SU-DHL-6 (cell line): Measurements from ENCODE around the gene RRAD.

Source experiments
- EZH2phosphoT487 ChIP-seq: fragments of 200-600 bp; sonication (generic), shearing (Covaris generic); conservative IDR thresholded peaks from 2 replicates; pipeline ENCODE4 v1.6.1; 2018; ENCODE audit warnings: mild to moderate bottlenecking, antibody characterized with exemption, low read length, moderate library complexity, mixed read lengths
- TF ChIP-seq, protein P1 (sequence below): fragments of 200-600 bp; sonication (generic); IDR thresholded peaks from one replicate; pipeline ENCODE4 v1.5.1; 2017; ENCODE audit warnings: antibody characterized with exemption, mild to moderate bottlenecking, low read length, moderate library complexity; ENCODE audit not compliant: insufficient read depth, poor library complexity, severe bottlenecking

DNA sequence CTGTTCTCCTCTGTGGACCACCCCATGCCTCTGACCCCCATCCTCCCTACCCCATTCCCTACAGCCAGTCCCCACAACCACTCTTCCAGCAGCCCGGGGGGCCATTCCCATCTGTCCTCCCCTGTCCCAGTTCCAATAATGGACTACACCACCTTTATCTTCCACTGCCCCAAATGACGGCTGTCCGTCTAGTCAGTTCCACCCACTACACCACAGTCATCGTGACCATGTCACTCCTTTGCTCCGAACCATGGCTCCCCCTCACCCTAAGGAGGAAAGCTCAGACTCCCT lies 29.7 kb downstream of the RRAD start:
- TF ChIP-seq, protein P1, sequence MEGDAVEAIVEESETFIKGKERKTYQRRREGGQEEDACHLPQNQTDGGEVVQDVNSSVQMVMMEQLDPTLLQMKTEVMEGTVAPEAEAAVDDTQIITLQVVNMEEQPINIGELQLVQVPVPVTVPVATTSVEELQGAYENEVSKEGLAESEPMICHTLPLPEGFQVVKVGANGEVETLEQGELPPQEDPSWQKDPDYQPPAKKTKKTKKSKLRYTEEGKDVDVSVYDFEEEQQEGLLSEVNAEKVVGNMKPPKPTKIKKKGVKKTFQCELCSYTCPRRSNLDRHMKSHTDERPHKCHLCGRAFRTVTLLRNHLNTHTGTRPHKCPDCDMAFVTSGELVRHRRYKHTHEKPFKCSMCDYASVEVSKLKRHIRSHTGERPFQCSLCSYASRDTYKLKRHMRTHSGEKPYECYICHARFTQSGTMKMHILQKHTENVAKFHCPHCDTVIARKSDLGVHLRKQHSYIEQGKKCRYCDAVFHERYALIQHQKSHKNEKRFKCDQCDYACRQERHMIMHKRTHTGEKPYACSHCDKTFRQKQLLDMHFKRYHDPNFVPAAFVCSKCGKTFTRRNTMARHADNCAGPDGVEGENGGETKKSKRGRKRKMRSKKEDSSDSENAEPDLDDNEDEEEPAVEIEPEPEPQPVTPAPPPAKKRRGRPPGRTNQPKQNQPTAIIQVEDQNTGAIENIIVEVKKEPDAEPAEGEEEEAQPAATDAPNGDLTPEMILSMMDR: no peak
- no peak for TF ChIP-seq EZH2phosphoT487
